ENCODE measurements around the gene NGLY1.

- TF ChIP-seq EZH2phosphoT487 (IDR thresholded peaks at IDR 0.05; ENCODE audit: insufficient read depth, low read depth): no peak
- TF ChIP-seq EZH2 (IDR thresholded peaks at IDR 0.05; ENCODE audit: insufficient read depth, poor library complexity, severe bottlenecking): no peak
Observed at GRCh38 chr3:25708036-25708435, 75.2 kb downstream of the NGLY1 start.
